Measurements from ENCODE around the gene PBRM1.

- TF ChIP-seq CTCF (IDR thresholded peaks at IDR 0.05) (no peak), EZH2 (IDR thresholded peaks at IDR 0.05; ENCODE audit: borderline replicate concordance, insufficient read depth, low read depth, low read length, poor library complexity, severe bottlenecking) (no peak)
These were observed 34.1 kb downstream of the PBRM1 start for GRCh38 chr3:52651592-52651991.
